HCT116 (cell line): ENCODE data around the gene KRTAP10-1. TPM values are rescaled to one million over a fixed set of nuclear protein-coding genes. Genes with fewer than 3 reads are reported as not detected.

Experiments used
- ATAC-seq: fragments of 200-7000 bp; cut with Tn5 transposase; 2 replicates; pipeline ENCODE4 v1.9.1; 2020; ENCODE audit warnings: mild to moderate bottlenecking, moderate library complexity
- BruUV-seq: library from RNA; stranded (reverse); fragments of 400-500 nt; replicated peaks from 2 replicates; lab custom pipeline; 2021; lab: Mats Ljungman, UMichigan
- CTCF ChIA-PET: fragments of 300-600 bp; sonication (Branson Sonifier 250); formaldehyde crosslinking; loops from one replicate; lab custom pipeline; 2021; ENCODE audit warnings: antibody characterized with exemption; lab: Charles Lee
- POLR2A ChIA-PET: fragments of 300-600, 350-600 bp; sonication (Branson Sonifier 250); formaldehyde crosslinking; loops from one replicate; lab custom pipeline; 2021; ENCODE audit warnings: antibody characterized with exemption; lab: Charles Lee
- RAD21 ChIA-PET, 2 experiments: fragments of 300-600 bp; sonication (Branson Sonifier 250); formaldehyde crosslinking; loops; one replicate each; lab custom pipeline; 2023; ENCODE audit warnings: low total read pairs in 2 of 2; ENCODE audit not compliant: uncharacterized antibody in 2 of 2, unreplicated experiment in 2 of 2, low non-redundant PET in 1 of 2; lab: Charles Lee
- DNase-seq: peaks from one replicate; pipeline ENCODE4 v3.0.0-alpha.2; 2010; ENCODE audit warnings: low read depth, low spot score
- H2AFZ ChIP-seq: fragments of 200-600 bp; shearing (Covaris generic), sonication (generic); 2 replicates; pipeline ENCODE4 v1.6.1; 2017; ENCODE audit warnings: low read depth, mixed run types, mixed read lengths, antibody characterized with exemption, low read length; ENCODE audit not compliant: poor library complexity, severe bottlenecking
- H3K27ac ChIP-seq: 2 replicates; pipeline ENCODE4 v1.5.1; 2012; ENCODE audit warnings: low read depth, low read length
- H3K27me3 ChIP-seq: fragments of 200-600 bp; sonication (generic); 2 replicates; pipeline ENCODE4 v1.6.1; 2016; ENCODE audit warnings: mixed run types, low read length, mixed read lengths; ENCODE audit not compliant: insufficient read depth
- H3K36me3 ChIP-seq, 2 experiments: fragments of 200-500 bp in 1 of 2; fragments of 200-600 bp in 1 of 2; sonication (Bioruptor generic) in 1 of 2; sonication (generic) in 1 of 2; 2 replicates each; pipeline versions ENCODE4 v1.5.1 to v1.6.1; 2014 to 2016; ENCODE audit warnings: low read length in 2 of 2, inconsistent platforms in 1 of 2, mixed read lengths in 1 of 2, mixed run types in 1 of 2; ENCODE audit not compliant: insufficient read depth in 2 of 2, control insufficient read depth in 1 of 2
- H3K4me1 ChIP-seq, 2 experiments: fragments of 200-600 bp in 1 of 2; sonication (generic) in 1 of 2; 2 replicates each; pipeline versions ENCODE4 v1.5.1 to v1.6.1; 2012 to 2017; ENCODE audit warnings: low read length in 2 of 2, inconsistent platforms in 1 of 2, mild to moderate bottlenecking in 1 of 2, mixed read lengths in 1 of 2, mixed run types in 1 of 2, moderate library complexity in 1 of 2; ENCODE audit not compliant: insufficient read depth in 2 of 2, control insufficient read depth in 1 of 2
- H3K4me2 ChIP-seq: fragments of 200-600 bp; sonication (generic); 2 replicates; pipeline ENCODE4 v1.6.1; 2017; ENCODE audit warnings: mixed run types, low read length, mixed read lengths
- H3K4me3 ChIP-seq, 2 experiments: fragments of 200-600 bp in 1 of 2; sonication (generic) in 1 of 2; replicated peaks in 1 of 2; 2 replicates each; pipeline ENCODE4 v1.5.1; 2011 to 2016; ENCODE audit warnings: low read length in 2 of 2, control low read depth in 1 of 2, low read depth in 1 of 2, mild to moderate bottlenecking in 1 of 2, mixed read lengths in 1 of 2, mixed run types in 1 of 2
- H3K79me2 ChIP-seq: fragments of 200-600 bp; sonication (generic); 2 replicates; pipeline ENCODE4 v1.6.1; 2017; ENCODE audit warnings: mild to moderate bottlenecking, mixed run types, low read length, moderate library complexity, mixed read lengths; ENCODE audit not compliant: insufficient read depth
- H3K9ac ChIP-seq: fragments of 200-600 bp; sonication (generic); 2 replicates; pipeline ENCODE4 v1.6.1; 2016; ENCODE audit warnings: low read length, mixed read lengths
- H3K9me2 ChIP-seq: fragments of 200-600 bp; sonication (generic), shearing (Covaris generic); 2 replicates; pipeline ENCODE4 v1.6.1; 2017; ENCODE audit warnings: mixed run types, mild to moderate bottlenecking, moderate library complexity; ENCODE audit not compliant: insufficient read depth
- H3K9me3 ChIP-seq, 2 experiments: fragments of 200-500 bp in 1 of 2; fragments of 200-600 bp in 1 of 2; sonication (Bioruptor generic) in 1 of 2; sonication (generic) in 1 of 2; 2 replicates each; pipeline ENCODE4 v1.6.1; 2014 to 2017; ENCODE audit warnings: low read length in 2 of 2, mixed read lengths in 2 of 2, inconsistent platforms in 1 of 2, low read depth in 1 of 2, mild to moderate bottlenecking in 1 of 2, mixed run types in 1 of 2, moderate library complexity in 1 of 2; ENCODE audit not compliant: control insufficient read depth in 1 of 2, insufficient read depth in 1 of 2
- H4K20me1 ChIP-seq: fragments of 200-600 bp; sonication (generic), shearing (Covaris generic); 2 replicates; pipeline ENCODE4 v1.6.1; 2017; ENCODE audit warnings: mixed run types, mild to moderate bottlenecking, moderate library complexity; ENCODE audit not compliant: insufficient read depth
- CEBPB ChIP-seq: IDR thresholded peaks from 2 replicates; pipeline ENCODE4 v1.6.1; 2012; ENCODE audit warnings: low read depth
- ELF1 ChIP-seq: IDR thresholded peaks from 2 replicates; pipeline ENCODE4 v1.6.1; 2012; ENCODE audit warnings: low read depth, borderline replicate concordance
- JUND ChIP-seq: IDR thresholded peaks from 2 replicates; pipeline ENCODE4 v1.6.1; 2012
- SP1 ChIP-seq: IDR thresholded peaks from 2 replicates; pipeline ENCODE4 v1.6.1; 2012; ENCODE audit warnings: low read depth
- SRF ChIP-seq: IDR thresholded peaks from 2 replicates; pipeline ENCODE4 v1.6.1; 2012; ENCODE audit warnings: low read depth
- YY1 ChIP-seq: IDR thresholded peaks from 2 replicates; pipeline ENCODE4 v1.6.1; 2011; ENCODE audit warnings: low read length, low read depth, moderate library complexity, mild to moderate bottlenecking; ENCODE audit not compliant: insufficient replicate concordance; ENCODE audit errors: extremely low read depth
- ZFX ChIP-seq: fragments of 450-650 bp; IDR thresholded peaks from 2 replicates; pipeline ENCODE4 v1.6.1; 2017
- ZNF274 ChIP-seq: fragments of 200-500 bp; sonication (Bioruptor generic); IDR thresholded peaks from 2 replicates; pipeline ENCODE4 v1.6.1; 2014; ENCODE audit warnings: mild to moderate bottlenecking, low read depth, low read length, inconsistent platforms
- intact Hi-C: fragments of 100-400 bp; cut with micrococcal nuclease; formaldehyde crosslinking; loops from 2 replicates; pipeline ENCODE4 v1.10.0; 2022
- total RNA-seq: library from RNA; stranded (reverse); gene quantifications from one replicate; pipeline ENCODE4 v1.2.1, GENCODE V29; 2021; ENCODE audit not compliant: unreplicated experiment
- TF ChIP-seq, protein P1 (sequence below): IDR thresholded peaks from 2 replicates; pipeline ENCODE4 v1.6.1; 2011; ENCODE audit warnings: mild to moderate bottlenecking, low read length, moderate library complexity; ENCODE audit not compliant: insufficient replicate concordance; ENCODE audit errors: extremely low read depth
- TF ChIP-seq, protein P2 (sequence below), 3 experiments: fragments of 200-600 bp in 1 of 3; sonication (generic) in 1 of 3; IDR thresholded peaks in 2 of 3; conservative IDR thresholded peaks in 1 of 3; 2 replicates each; pipeline ENCODE4 v1.5.1; 2012 to 2017; ENCODE audit warnings: low read depth in 2 of 3, low read length in 2 of 3, antibody characterized with exemption in 1 of 3, borderline replicate concordance in 1 of 3, control low read depth in 1 of 3, mild to moderate bottlenecking in 1 of 3, mixed read lengths in 1 of 3, mixed run types in 1 of 3, moderate library complexity in 1 of 3; ENCODE audit not compliant: insufficient read depth in 1 of 3
- TF ChIP-seq, protein P3 (sequence below): IDR thresholded peaks from 2 replicates; pipeline ENCODE4 v1.6.1; 2012

Gene KRTAP10-1
- total RNA-seq, 1 experiment from 2014 or later, result not detected

DNA sequence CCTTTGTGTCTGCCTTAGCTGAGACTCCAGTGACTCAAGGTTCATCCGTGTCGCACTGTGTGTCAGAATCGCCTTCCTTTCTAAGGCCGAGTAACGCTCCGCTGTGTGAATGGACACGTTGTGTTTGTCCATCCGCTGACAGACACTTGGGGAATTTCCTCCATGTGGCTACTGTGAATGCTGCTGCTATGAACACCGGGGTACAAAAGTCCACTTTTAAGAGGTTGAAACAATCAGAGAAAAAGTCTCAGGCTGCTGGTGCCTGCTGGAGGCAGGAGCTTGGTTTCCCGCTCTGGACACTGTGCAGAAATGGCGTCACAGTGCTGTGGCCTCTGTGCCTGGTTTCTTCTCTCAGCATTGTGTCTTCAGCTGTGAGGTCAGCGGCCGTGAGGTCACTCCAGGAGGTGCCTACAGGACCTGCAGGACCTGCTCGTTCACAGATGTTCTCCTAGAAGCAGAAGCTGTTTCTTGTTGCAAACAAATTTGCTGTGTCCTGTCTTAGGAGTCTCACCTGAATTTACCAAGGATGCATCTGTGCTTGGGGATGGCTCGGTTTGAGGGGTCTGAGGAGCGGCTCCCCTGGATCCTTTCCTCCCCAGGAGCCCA is 34.2 kb downstream of the KRTAP10-1 start:
- RAD21 ChIA-PET, result no interaction called here
- H3K4me1 ChIP-seq, result peaks cover 7 to 11% of the 10 kb centered on the region in 2 experiments
- no peak for ATAC-seq
- H3K9me2 ChIP-seq, result no peaks in the 10 kb centered on the region
- H4K20me1 ChIP-seq, result no peaks in the 10 kb centered on the region
- TF ChIP-seq, protein P1, sequence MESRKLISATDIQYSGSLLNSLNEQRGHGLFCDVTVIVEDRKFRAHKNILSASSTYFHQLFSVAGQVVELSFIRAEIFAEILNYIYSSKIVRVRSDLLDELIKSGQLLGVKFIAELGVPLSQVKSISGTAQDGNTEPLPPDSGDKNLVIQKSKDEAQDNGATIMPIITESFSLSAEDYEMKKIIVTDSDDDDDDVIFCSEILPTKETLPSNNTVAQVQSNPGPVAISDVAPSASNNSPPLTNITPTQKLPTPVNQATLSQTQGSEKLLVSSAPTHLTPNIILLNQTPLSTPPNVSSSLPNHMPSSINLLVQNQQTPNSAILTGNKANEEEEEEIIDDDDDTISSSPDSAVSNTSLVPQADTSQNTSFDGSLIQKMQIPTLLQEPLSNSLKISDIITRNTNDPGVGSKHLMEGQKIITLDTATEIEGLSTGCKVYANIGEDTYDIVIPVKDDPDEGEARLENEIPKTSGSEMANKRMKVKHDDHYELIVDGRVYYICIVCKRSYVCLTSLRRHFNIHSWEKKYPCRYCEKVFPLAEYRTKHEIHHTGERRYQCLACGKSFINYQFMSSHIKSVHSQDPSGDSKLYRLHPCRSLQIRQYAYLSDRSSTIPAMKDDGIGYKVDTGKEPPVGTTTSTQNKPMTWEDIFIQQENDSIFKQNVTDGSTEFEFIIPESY, result no peak
- TF ChIP-seq ELF1 (no peak), JUND (no peak), SP1 (no peak), SRF (no peak), ZNF274 (no peak), YY1 (no peak), ZFX (no peak), CEBPB (no peak)
- TF ChIP-seq, protein P2, sequence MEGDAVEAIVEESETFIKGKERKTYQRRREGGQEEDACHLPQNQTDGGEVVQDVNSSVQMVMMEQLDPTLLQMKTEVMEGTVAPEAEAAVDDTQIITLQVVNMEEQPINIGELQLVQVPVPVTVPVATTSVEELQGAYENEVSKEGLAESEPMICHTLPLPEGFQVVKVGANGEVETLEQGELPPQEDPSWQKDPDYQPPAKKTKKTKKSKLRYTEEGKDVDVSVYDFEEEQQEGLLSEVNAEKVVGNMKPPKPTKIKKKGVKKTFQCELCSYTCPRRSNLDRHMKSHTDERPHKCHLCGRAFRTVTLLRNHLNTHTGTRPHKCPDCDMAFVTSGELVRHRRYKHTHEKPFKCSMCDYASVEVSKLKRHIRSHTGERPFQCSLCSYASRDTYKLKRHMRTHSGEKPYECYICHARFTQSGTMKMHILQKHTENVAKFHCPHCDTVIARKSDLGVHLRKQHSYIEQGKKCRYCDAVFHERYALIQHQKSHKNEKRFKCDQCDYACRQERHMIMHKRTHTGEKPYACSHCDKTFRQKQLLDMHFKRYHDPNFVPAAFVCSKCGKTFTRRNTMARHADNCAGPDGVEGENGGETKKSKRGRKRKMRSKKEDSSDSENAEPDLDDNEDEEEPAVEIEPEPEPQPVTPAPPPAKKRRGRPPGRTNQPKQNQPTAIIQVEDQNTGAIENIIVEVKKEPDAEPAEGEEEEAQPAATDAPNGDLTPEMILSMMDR (IDR thresholded peaks at IDR 0.05 in 2 of 3, conservative IDR thresholded peaks at IDR 0.05 in 1 of 3; ENCODE audit: borderline replicate concordance in 1 of 3, insufficient read depth in 1 of 3, low read depth in 2 of 3, low read length in 2 of 3), result no peak
- TF ChIP-seq, protein P3, sequence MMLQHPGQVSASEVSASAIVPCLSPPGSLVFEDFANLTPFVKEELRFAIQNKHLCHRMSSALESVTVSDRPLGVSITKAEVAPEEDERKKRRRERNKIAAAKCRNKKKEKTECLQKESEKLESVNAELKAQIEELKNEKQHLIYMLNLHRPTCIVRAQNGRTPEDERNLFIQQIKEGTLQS, result no peak
- TF ChIP-seq, all 23 proteins: peak for 0
- ChIA-PET CTCF (no interaction called here), POLR2A (no interaction called here)
- H3K36me3 ChIP-seq, result no peaks in the 10 kb centered on the region
- intact Hi-C loops, result no loop called here
- no peak for DNase-seq
- H3K9me3 ChIP-seq, result no peaks in the 10 kb centered on the region
- H3K27me3 ChIP-seq, result no peaks in the 10 kb centered on the region
- no peak overlapping the region for H3K4me2 ChIP-seq
- no peaks in the 10 kb centered on the region for H3K79me2 ChIP-seq
- BruUV-seq, result no TSS peak
- H3K4me3 ChIP-seq, result no peak overlapping the region
- no peak overlapping the region for H3K9ac ChIP-seq
- H2AFZ ChIP-seq, result no peak overlapping the region
- no peak overlapping the region for H3K27ac ChIP-seq
